Measurements from ENCODE around the gene MDM4.
A peak's percentile ranks its signal among the peaks of the same experiment; 100 is the strongest.
"Not testable (repeated sequence)": the region's sequence is repeated elsewhere in the genome, so short reads cannot be mapped to it uniquely, and the experiment has no call there.

MDM4 gene, protein sequence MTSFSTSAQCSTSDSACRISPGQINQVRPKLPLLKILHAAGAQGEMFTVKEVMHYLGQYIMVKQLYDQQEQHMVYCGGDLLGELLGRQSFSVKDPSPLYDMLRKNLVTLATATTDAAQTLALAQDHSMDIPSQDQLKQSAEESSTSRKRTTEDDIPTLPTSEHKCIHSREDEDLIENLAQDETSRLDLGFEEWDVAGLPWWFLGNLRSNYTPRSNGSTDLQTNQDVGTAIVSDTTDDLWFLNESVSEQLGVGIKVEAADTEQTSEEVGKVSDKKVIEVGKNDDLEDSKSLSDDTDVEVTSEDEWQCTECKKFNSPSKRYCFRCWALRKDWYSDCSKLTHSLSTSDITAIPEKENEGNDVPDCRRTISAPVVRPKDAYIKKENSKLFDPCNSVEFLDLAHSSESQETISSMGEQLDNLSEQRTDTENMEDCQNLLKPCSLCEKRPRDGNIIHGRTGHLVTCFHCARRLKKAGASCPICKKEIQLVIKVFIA

DNA sequence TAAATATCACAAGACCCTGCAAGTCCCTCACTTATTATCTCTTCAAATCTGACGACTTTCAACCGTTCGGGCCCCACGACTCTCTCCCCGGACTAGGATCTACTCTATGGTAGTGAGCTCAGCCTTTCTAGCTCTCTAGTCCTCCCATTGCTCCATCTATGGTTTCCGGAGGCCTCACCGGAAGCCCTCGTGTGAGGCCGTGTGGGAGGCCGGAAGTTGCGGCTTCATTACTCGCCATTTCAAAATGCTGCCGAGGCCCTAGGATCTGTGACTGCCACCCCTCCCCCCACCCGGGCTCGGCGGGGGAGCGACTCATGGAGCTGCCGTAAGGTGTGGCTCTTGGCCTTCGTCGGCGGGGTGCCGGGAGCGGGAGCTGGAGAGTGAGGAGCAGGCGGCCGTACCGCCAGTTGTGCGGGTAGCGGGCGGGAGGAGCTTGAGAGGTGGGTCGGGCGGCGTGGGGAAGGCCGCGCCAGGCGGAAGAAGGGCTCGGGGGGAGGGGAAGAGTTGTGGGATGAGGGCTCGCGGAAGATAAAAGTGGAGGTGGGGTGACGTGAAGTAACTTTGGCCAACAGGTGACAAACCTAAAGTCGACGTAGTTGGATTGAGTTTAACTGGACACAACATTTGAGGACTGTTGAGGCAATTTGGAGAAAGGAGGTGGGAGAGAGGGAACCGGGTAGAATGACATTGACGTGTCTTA lies at the start of gene MDM4:
TSS of gene MDM4 (plus strand) at position 227 of the 700 bp plus-strand sequence. CDS start 9,113 bp downstream, outside the sequence.
- DNase-seq (ENCODE audit: low spot score), result peak; percentile 82

DNA sequence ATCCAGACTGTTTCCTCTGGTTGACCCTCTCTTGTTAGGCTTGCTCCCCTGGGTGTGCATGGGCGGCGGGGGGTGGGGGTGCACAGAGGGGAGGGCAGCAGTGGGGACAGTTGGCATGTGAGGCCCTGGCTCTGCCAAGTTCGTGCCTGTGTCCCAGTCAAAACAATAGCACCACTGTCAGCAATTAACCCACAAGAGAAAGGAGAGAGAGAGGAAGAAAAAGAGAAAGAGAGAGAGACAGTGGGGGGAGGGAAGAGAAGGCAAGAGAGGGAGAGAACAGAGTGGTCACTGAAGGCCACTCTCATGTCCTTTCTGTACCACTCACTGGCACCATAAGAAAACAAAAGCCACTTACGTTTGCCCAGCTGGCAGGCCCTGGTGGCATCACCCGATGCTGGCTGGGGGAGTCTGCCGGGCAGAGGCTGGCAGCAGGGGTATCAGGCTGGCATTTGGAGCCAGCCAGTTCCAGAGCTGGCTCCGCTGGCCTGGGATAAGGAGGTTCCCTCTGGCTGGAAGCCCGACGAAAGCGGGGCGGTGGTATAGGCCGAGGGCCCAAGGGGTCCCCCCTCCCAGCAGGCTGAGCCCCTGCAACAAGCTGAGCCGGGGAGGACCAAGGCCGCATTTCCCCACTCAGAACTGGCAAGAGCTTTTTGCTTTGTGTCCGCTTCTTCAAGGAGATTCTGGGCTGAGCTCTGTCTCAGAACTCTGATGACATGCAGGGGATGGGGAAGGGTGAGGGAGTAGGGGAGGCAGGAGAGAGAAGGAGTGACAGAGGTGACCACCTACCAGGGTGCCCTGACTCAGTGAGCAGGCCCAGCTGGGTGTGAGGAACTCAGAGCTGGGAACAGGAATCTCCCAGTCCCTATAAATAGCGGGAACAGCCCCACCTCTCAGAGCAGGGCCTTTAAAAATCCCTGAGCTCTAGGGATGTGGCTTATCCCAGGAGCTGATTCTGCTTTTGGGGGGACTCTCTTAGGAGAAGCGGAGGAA lies 49.5 kb upstream of the MDM4 start:
- DNase-seq (ENCODE audit: low spot score), result no peak

DNA sequence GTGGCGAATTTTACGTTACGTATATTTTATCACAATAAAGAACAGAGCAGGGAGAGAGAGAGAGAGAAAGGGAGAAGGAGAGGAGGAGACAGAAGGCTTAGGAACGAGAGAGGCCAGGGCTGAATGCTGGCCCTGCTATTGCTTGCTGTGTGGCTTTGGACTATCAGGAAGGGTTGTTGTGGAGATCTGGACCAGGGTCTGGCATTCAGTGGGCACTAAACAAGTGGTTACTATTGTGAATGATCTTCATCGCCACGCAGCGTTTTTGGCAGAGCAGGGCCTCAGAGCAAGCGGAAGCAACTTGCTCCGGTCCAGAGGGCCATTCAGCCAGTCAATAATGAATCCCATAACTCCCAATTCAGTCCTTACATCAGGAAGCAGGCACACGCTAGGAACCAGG lies 48.0 kb upstream of the MDM4 start:
- DNase-seq (ENCODE audit: low spot score), result no peak

DNA sequence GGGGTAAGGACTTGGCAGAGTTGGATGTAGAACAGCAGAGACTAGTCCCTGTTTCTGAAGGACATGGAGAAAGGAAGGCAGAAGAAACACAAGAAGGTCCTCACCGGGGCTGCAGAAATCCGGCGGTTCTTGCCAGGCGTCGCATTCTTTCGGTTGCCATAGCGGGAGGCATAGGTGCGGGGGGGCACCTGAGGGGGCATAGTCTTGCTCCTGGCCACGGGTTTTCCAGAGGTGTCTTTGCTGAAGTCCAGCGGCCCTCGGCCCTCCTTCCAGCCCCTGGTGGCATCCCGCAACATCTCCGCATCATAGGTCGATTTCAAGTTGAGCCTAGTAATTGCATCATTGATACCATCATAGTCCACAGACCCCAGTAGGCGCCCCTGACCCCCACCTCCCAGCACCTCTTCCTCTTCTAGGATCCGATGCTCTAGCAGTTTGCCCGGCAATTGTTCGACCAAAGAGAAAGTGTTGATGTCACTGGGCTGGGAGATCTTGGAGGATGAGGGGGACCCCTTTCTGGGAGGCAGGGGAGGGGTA lies 47.4 kb upstream of the MDM4 start:
- no peak for DNase-seq (ENCODE audit: low spot score)

DNA sequence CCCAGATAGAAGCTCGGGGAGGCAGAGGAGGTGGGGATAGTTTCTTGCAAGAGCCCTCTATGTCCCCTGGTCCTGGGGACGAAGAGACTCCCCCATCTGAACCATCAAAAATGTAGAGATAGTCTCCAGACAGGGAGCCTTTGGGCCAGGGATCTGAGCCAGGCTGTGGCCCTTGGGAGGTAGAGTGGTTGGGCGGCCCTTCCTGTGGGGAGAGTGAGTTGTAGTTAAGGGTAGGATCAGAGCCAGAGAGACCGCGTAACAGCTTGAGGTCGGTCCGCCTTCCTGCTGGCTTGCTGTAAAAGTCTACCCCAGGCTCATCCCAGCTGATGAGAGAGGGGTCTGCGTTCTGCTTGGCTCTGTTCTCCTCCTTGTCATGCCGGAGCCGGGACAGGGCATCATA lies 46.9 kb upstream of the MDM4 start:
- no peak for DNase-seq (ENCODE audit: low spot score)

DNA sequence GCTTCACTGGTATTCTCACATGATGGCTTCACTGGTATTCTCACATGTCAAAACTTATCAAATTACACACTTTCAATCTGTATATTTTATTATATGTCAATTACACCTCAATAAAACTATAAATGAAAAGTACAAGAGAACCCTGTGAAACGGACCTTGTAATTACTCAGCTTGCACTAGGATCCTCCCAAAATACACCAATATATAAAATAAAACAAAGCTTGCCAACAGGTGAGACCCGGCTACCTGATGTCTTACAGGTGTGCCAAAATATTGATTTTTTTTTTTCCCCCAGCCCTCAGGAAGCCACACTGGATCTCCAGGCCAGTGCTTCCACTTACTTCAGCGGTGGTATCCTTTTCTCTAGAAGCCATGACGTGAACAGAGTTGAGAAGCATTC lies 44.5 kb upstream of the MDM4 start:
- DNase-seq (ENCODE audit: low spot score), result no peak

DNA sequence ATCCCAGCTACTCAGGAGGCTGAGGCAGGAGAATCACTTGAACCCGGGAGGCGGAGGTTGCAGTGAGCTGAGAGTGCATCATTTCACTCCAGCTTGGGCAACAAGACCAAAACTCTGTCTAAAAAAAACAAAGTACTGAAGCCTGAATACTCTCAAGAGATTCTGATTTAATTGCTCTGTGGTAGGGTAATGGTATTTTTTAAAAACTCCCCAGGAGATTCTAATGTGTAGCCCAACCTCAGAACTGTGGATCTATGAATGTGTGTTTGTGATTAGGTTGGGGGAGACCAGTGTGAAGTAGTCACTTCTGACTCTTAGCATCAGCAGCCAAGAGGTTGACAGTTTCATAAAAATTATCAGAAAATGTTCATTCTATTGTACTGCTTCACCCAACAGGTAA lies 43.5 kb upstream of the MDM4 start:
- no peak for DNase-seq (ENCODE audit: low spot score)

DNA sequence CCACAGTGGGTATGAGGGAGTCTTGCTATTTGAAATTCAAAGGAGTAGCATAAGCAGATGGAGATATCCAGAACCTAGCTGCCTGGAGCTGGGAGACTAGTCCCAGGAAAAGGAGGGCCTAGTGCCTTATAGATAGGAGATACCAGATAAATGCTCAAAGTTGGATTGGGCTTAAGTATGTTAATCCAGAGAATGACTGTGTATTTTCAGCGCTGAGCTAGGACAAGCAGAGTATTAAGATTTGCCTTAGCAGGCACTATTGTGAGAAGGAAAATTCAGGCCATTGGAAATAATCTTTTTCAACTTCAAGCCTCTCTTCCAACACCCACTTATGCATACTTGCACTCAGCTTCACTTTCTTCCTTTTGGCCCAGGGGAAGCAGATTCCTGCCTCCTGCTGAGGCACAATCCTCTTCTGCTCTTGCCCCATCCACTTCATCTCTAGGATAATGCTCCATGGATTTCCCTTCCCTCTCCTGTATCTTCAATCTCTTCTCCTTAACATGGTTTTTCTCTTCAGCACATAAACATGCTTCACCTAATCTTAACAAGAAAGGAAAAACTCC lies 42.7 kb upstream of the MDM4 start:
- no peak for DNase-seq (ENCODE audit: low spot score)

DNA sequence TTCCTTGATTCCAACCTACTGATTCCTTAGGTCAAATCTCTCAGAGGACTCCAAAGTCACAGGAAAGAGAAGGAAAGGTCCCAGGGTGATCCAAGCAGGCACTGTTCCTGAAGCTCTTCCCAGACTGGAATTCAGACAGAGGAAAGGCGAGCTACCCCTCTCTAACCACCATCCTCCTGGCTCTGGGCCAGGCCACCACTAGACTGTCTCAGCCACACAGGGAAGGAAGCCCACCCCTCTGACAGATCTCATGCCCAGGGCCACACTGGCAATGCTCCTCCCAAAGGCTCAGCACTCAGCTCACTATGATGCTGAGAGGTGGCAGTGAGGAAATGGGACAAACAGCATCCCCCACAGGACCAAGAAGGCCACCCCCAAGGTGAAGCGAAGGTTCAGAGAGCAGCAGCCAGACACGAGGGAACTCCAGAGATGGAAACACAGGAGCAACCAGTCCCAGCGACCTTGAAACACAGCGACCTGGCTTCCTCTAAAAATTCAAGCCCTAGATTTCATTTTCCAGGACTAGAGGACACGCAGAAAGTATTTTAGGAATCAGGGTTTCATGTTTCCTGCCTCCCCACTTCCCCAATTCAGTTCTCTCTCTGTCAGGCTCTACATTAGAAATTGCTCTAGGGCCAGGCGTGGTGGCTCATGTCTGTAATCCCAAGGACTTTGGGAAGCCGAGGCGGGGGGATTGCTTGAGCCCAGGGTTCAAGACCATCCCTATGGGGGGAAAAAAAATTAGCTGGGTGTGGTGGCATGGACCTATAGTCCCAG lies 40.4 kb upstream of the MDM4 start:
- no peak for DNase-seq (ENCODE audit: low spot score)

DNA sequence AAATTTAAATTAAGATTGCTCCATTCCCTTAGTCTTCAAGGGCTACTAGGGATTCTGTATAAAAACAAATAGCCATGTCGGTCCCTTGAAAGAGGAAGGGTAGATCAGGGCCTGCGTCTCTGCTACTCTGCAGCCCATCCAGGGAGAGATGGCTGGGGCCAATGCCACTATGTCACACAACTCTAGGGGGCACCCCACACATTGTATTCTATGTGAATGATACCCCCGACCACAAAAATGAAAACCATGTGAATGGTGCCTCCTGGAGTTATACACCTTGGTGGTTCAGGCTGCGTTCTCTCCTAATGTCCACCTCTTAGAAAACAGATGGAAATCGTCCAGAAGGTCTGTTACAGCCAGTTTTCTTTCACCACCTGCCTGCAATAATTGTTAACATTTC lies 39.6 kb upstream of the MDM4 start:
- no peak for DNase-seq (ENCODE audit: low spot score)

DNA sequence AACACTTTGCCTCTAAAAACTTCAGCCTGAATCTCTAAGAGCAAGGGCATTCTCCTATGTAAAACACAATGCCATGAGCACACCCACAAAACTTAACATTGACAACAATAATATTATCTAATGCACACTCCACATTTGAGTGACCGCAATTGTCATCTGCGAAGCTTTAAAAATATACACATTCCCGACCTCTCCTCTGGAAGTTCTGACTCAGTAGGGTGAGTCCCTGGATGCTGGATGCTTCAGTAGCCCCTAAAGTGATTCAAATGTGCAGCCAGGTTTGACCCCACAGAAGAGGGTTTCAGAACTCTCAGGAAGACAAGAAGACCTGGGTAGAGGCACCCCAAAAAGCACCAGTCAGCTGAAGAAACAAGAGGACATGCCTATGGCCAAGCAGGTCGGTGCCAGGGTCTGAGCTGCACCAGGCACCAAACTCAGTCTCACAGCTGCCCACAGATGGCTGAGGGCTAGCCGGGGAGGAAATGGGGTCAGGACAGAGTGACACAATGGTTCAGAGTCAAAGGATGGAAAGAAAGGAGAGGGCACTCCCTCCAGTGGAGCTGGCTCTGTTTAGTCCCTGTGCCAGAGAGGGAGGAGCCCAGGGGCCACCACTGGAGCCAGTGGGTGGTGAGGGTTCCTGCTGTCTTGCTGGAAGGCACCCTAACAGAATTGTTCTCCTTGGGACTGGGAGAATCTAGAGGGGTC lies 39.0 kb upstream of the MDM4 start:
- no peak for DNase-seq (ENCODE audit: low spot score)

DNA sequence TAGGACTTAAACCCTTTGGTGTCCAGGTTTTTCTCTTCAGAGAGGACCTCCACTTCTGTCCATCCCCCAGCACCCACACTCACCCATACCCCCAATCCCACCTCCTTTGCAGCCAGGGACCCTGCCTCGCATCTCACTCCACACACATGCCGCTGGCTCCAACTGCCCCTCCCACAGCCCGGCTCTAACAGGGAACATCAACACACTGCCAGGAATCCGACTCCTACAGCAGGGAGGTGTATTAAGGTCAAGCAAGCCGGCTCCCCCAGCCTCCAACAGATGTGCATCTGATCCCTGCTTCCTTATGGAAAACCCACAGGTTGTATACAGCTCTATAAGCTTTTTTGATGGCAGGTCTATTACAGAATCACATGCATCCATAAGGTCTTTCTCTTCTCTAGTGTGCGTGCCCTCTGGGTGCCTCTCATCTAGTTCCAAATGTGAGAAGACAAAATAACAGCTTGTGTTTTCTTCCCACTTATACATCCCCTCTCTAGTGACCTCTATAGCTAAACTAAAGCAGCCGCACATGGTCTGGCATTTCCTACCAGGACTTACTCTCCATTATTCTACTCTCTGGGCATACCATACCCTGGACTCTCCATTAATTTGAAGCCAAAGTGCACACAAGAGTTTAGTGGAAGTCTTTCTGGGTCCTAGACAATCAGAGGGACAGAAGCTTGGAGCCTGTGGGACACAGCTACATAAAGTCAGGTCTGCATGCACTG lies 37.9 kb upstream of the MDM4 start:
- DNase-seq (ENCODE audit: low spot score), result no peak

DNA sequence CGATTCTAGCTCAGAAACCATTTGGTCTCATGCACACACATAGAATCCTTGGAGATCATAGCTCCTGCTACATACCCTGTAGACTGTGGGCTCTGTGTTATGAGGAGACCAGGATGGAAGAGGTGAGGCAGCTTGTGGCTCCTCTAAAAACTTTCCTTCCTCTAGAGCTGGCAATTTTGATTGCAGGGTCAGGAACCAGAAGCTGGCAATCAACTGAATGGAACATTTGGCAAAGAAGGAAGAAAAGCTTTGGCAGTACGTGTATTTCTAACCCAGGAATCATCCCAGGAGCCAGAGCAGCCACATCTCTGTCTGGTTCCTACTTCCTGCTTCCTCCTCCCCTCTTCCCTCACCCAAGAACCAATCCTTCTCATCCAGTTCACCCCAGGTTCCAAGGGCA lies 37.3 kb upstream of the MDM4 start:
- no peak for DNase-seq (ENCODE audit: low spot score)

DNA sequence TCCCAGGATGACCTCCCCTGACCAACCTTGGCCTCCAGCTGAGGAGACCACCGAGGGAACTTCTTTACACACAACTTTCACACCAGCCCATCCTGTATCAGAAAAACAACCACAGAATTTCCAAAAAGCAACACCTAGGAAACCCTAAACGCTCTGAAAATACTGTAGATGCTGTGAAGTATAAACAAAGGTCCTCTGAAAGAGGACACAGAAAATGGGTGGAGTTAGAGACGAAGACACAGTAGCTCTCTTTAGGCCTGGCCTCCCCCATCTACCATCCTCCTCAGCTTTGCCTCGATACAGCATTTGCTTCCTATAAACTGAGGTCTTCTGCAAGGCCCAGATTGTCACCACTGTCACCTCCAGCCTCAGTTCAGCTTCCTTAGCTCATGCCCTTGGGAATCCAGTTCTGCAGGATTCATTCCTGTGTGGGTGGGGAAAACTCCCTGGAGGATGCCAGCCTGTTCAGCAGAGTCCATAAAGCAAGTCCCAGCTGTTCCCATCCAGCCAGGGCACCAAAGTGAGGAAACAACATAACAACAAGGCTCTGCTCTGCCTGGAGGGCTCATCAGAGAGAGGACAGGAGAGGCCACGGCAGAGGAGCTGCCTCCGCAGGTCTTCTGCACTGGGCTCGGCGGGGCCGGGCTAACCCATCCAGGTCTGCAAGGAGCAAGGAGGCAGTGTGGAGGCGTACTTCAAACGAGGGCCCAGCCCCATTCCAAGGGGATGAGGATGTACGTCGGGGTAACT lies 36.6 kb upstream of the MDM4 start:
- DNase-seq (ENCODE audit: low spot score), result no peak

DNA sequence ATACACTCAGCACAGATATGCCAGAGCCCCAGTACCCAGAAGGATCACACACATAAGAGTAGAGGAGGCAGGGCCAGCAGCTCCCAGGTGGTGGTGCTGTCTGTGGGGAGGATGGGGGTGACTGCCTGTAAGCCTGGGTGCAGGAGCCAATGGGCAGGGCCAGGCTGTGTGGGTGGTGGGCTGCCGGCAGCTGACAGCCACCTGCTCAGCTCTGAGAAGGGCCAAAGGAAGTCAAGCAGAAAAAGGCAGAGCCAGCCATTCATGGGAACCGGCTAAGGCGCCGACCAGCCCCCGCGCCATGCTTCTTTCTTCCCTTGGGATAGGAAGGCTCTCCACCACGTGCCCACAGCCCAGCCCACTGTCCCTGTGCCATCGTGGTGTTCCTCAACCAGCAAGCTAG lies 35.7 kb upstream of the MDM4 start:
- DNase-seq (ENCODE audit: low spot score), result peak; percentile 78

DNA sequence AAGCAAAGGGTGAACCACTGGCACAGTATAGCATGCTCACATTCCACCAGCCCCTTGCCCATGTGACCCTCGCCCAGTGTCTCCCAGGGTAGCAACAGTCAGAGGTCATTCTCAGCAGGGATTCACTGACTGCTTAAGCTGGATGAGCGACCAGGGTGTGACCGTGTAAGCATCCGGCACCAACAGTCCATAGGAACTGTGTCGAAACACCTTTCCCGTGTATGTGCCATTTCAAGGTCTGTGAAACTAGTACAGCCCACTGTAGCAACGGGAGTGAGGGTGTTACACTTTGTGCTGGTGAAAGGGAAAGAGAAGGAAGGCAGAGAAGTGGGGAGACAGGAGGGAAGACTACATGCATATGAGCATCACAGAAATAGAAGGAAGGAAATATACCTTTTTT lies 32.4 kb upstream of the MDM4 start:
- no peak for DNase-seq (ENCODE audit: low spot score)

DNA sequence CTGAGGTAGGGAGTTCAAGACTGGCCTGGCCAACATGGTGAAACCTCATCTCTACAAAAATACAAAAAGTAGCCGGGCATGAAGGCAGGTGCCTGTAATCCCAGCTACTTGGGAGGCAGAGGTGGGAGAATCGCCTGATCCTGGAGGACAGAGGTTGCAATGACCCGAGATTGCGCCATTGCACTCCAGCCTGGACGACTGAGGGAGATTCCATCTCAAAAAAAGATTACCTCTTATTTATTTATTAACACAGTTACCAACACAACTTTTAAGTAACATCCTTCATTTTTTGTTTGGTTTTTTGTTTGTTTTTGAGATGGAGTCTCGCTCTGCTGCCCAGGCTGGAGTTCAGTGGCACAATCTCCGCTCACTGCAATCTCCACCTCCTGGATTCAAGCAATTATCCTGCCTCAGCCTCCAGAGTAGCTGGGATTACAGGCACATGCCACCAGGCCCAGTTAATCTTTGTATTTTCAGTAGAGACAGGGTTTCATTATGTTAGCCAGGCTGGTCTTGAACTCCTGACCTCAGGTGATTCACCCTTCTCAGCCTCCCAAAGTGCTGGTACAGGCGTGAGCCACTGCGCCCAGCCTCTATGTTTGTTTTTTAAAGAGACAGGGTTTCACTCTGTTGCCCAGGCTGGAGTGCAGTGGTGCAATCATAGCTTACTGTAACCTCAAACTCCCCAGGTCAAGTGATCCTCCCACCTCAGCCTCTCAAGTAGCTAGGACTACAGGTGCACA lies 29.5 kb upstream of the MDM4 start:
- not testable (repeated sequence) for DNase-seq (ENCODE audit: low spot score)

DNA sequence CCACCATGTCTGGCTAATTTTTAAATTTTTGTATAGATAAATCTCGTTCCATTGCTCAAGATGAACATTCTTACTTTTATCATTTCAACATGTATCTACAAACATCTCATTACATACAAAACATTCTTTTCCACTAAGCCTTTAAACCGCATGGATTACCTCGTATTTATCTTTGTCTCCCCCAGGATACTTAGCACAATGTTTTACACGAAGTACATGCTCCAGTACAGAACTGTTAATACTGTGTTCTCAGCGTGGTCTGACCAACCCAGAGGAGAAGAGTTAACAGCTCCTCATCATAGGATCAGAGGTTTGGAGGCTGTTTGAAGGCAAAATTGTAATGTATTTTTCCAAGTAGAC lies 29.0 kb upstream of the MDM4 start:
- no peak for DNase-seq (ENCODE audit: low spot score)

Measured in germinal center (tissue), 1 donor.